ENCODE measurements around the gene FTO.

- TF ChIP-seq CTCF (IDR thresholded peaks at IDR 0.05; ENCODE audit: poor library complexity, severe bottlenecking) (no peak), EP300 (conservative IDR thresholded peaks at IDR 0.05; ENCODE audit: poor library complexity, severe bottlenecking) (no peak), TAF1 (IDR thresholded peaks at IDR 0.05; ENCODE audit: low read depth) (no peak), RAD21 (conservative IDR thresholded peaks at IDR 0.05) (no peak)
These were observed 207.0 kb downstream of the FTO start for GRCh38 chr16:53910990-53911389.

Data from neural cell (in vitro differentiated cells).